Stimulated activated CD4-positive, alpha-beta T cell treated with anti-CD3 and anti-CD28 coated beads, Interleukin-15, amount 100 ng/mL, for 1 hour (primary cell): Measurements from ENCODE around the gene TP53TG5.
"Not testable (repeated sequence)": the region's sequence is repeated elsewhere in the genome, so short reads cannot be mapped to it uniquely, and the experiment has no call there.

Source experiments
- DNase-seq, 2 donors: peaks; one replicate each; pipeline ENCODE4 v3.0.0-alpha.2; 2020; ENCODE audit warnings: low read depth in 1 of 2, low spot score in 1 of 2

TP53TG5 gene

DNA sequence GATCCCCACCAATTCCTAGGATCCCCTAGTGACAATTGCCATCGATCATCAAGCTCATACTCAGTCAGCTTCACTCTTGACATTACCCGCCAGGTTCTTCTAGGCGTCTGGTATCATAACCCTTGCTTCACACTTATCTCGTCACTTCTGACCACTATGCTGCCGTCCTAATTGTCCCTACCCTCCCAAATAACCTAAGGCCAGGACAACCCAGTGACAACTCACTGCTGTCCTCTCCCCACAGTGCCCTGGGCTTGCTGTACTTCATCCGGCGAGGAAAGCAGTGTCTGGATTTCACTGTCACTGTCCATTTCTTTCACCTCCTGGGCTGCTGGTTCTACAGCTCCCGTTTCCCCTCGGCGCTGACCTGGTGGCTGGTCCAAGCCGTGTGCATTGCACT is 11.5 kb downstream of the TP53TG5 start:
- DNase-seq: no peak

DNA sequence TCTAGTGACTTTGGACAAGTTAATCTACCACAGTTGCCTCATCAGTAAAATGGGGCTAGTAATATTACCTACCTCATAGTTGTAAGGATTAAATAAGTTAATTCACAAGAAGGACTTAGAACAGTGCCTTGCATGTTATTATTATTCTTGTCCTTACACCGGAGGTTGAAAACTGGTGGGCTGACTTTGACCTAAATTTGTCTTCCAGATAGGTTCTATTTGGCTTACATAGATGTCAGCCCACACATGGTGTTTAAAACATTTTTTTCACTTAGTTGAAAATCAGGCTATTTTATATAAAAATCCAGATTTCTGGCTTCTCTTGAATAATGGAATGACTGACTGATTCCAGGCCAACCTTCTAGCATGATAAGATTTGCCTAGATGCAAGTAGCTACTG is 11.9 kb downstream of the TP53TG5 start:
- DNase-seq: no peak

DNA sequence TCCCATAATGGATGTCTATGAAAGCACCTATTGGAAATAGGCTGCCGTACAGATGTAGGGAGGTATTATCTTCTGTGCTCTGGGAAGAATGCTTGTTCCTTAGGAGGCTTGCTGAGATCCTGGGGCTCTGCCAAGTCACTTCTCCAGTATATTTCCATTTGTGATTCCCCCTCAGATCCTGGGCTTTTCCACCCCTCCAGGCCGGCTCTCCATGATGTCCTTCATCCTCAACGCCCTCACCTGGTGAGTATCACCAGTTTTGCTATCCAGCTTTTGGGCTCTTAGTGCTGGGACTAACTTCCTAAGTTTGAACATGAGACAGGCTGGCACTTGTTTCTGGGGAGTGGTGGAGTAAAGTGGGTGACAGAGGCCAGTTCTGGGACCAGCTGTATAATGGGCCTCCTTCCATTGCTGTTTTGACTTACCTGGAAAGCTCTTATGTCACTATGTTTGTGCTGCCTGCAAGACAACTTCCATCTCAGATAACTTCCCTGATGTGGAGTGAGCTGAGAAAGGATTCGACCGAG is 12.6 kb downstream of the TP53TG5 start:
- no peak for DNase-seq

DNA sequence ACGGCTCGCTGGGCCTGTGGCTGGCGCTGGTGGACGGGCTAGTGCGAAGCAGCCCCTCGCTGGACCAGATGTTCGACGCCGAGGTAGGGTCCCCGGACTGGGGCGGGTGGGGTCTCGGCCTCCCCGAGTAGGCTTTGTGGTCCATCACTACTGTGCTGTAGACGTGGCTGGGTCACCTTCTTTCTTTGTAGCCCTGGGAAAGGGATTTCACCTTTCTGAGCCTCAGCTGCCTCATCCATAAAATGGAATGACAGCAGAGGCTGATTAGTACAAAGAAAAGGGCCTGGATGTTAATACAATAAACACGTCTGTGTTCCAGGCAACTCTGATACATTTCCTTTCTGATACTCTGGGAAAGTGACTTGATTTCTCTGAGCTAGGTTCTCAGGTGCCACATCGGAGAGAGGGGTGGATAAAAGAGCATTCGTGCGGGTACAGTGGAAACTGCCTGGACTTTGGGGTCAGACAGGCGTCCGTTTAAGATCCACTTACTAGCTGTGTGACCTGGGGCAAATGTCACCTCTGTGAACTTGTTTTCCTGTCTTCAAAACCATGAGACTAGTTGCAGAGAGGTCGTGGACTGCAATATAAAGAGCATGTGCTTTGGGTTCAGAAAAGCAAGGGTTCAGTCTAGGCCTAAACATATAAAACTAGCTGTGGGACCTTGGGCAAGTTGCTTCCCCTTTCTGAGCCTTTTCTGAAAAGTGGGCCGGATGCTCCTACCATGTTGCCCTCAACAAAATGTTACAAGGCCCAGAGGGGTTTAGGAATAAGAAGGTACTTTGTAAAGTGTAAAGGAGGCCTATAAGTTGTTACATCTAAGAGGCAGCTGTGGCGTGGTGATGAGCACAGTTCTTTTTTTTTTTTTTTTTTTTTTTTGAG is 14.3 kb downstream of the TP53TG5 start:
- DNase-seq: no peak

DNA sequence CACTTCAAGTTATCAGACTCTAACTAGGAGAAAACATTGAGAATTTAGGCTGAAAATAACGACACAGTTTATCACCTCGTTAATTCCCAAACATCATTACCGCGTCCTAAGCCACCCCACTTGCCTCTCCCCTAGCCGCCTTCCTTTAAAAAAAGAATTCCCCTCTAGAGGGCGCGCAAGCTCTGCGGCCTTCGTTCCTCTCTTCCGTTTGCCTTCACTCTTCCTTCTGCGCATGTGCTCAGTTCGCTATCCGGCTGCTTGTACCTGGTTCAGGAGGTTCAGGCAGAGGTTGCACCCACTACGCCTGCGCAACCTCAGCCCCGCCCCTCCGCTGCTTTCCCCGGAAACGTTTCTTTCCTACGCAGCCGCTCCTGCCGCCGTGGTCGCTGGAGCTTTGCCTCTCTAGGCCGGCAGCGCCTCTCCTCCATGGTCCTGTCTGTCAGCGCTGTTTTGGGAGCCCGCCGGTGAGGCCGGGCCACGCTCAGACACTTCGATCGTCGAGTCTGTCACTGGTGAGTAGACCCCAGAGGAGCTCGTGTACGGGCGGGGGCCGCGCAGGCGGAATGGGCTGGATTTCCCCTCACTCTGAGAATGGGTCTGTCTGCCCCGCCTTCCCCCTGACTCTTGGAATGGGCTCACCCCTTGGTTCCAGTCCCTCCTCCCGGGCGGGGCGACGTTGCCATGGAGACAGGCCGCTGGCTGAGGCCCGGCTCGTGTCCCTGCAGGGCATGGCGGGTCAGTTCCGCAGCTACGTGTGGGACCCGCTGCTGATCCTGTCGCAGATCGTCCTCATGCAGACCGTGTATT is 15.1 kb downstream of the TP53TG5 start, which contains the start of gene SYS1:
Gene SYS1, plus strand, starts transcription at position 353 of the 807 bp plus-strand sequence. Its CDS starts 376 bp downstream, at position 729.
- DNase-seq: peak; percentile 97 to 98

DNA sequence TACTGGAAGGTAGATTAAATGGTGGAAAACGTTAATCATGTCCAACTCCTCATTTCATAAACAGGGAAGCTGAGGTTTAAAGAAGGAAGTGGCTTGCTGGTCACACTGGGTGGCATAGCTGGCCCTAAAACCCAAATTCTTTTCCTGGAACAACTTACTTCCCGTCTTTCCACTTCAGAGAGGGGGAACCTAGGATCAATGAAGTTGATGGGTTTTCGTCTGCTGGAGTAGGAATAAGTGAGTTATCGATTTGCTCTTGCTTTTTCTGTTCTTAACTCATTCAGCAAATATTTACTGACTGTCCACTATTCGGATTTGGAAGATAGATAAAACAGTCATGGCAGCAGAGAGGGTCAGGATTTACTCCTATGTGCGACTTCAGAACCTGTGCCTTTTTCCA is 16.3 kb downstream of the TP53TG5 start:
- no peak for DNase-seq

DNA sequence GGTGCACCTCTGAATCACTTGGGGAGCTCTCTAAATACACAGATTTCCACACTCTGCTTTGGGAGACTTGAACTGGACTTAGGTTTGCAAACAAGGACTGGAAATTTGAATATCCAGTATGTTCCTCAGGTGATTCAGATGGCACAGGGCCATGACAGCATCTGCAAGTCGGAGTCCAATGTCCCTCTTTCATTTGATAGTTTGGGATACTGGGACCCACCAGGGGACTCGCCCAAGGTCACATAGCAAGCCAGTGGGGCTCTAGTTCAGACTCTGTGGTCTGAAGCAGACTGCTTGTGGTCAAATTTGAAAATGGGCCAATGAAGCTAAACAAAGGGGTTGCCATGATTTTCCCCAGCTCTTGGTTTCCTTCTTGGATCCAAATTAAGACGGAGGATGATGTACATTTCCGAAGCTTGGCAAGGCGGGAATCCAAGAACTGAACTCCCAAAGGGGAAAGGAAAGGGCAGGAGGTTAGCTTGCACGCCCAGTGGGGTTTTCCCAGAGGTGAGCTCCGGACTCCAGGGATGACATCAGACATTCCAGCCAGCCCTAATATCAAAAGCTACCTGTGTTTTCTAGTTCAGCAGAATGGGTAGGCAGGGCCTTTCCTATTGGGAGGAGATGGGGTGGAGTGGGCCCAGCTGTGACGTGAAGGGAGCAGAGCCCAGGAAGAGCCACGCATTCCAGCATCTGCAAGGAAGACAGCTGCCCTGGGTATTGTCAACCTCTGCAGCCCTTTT is 18.5 kb downstream of the TP53TG5 start:
- no peak for DNase-seq

DNA sequence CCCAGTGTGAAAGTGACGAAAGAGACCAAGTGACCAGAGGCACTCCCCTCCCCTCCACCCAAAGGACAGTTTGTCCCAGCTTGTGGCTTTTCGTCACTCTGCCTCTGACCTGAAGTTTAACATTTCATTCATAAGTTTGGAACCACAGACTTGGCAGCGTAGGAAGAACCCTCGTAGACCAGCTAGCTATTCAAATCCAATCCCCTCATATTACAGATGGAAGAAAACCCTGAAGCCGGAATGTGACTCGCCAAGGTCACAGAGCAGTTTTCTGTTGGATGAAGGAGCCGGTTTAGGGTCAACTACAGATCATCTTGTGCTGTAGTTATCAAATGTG is 19.1 kb downstream of the TP53TG5 start:
- DNase-seq: no peak

DNA sequence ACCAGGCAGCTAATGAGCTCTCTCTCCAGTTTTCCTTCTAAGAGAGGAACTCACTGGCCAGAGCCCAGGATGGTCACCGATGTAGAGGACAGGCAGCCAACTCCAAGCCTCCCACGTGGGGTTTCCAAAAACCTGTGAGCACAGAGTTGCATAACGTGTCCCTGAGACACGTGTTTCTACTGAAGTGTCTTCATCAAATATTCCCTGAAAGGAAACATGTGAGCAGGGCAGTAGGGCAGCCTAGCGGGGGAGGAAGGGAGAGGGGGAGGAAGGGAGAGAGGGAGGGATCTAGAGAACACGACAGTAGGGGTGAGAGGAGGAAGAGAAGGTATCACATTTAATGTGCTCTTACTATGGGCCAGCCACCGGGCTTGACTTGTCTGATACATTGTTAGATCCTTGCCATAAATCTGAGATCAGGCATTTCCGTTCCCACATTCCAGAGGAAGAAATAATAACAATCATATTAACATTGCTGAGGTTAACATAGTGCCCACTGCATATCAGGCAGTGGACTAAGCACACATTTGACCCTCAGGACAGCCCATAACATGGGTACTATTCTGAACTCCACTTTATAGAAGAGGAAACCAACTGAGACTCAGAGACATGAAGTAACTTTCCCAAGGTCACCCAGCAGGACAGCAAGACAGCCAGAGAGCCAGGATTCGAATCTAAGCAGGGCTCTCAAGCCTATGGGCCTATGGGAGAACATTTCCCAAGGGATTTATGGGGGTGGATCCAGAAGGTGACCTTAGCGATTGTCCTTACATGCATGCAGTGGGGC is 19.6 kb downstream of the TP53TG5 start:
- no peak for DNase-seq

DNA sequence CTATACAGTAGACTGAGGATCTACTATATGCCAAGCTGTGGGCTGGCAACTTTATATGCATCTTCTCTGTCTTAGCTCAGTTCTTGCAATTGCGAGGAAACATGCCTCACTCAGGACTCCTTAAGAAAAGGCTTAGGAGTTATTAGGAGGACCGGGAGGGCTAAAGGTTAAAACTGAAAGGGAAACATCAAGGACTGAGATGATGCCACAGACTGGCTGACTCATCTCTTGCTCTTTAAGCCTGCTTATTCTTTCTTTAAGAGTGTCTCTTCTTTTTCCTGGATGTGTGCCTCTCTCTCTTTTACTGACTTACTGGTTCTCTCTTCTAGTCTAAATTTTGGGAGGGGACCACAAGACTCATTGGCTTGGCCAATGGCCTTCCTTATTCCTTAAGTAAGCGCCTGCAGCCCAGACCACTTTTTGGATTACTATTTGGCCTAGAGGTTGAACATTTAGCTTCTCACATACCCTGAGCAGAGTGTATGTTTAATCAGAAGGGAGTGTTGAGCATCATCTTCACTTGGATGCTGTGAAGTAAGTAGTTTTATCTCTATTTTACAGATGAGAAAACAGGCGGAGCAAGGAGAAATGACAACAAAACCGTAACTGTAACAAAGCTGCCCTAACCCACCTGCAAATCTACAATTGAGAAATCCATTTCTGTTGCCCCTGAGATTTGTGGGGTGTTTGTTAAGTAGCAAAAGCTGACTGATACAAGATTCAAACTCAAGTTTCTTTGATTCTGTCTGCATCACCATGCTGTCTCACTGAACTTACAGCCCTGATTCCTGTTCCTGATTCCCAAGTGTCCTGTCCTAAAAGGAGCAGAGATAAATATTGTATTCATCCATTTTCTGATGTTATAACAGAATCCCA is 22.7 kb downstream of the TP53TG5 start:
- DNase-seq: no peak

DNA sequence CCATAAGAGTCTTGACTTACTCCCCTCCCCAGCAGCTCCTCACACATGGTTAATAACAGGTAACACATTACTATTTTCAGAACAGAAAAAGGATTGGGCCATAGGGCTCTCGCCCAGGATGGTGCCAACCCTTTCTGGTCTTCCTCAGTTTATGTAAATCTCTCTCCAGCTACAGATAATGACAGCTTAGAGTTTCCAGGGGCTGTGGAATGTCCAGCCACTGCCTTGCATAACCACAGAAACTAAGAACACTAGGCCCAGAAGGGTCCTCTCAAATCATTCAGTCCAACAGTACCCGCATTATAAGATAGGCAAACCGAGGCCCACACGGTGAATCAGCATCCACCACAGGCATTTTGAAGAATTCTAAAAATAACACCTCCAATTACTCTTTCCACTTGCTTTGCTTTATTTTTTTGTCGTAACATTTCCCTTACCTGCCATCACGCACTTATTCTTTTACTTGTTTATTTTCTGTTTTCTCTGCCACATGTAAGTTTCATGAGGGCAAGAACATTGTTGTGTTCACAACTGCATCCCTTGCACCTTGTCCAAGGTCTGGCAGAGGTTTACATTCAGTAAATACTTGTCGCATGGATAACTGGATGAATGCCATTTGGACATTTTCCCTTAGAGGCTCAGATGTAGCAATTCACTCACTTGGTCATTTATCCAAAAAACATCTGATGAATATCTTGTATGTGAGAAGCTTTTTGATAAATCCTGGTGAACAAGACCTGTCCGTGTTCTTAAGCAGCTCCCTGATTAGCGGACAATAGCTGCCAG is 23.5 kb downstream of the TP53TG5 start:
- no peak for DNase-seq

DNA sequence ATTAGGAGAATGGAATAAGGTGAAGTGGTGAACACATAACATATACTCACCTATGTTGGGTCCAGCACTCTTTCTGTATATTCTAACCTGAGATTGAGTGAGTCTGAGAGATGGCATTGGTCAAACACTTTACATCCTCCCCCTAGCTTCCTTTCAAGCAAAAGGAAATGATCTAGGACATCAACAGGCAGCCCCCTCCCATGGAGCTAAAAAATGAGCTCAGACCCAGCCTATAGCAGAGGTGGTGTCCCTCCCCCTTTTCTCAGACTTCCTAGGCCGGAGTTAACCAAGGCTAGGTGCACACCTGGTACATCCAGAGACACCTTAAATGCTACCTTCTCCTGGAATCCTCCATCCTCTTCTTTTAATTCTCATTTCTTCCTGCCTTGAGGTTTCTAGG is 24.4 kb downstream of the TP53TG5 start:
- DNase-seq: no peak

DNA sequence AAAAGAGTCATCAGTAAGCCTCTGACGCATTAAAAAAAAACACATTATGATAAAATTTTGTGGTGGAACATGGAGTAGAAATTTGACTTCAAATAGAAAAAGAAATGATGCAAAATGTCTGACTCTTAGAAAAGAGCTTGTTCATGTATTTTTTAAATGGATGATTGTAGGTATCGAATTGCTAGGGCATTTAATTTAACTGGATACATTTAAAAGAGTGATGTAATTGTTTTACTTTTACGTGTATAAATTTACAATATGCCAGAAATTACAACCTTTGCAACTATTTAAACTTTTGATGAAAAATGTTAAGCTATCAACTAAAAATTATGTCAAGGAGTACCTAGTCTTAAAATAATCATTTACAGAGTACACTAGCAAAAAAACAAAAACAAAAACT is 25.4 kb downstream of the TP53TG5 start:
- no peak for DNase-seq

DNA sequence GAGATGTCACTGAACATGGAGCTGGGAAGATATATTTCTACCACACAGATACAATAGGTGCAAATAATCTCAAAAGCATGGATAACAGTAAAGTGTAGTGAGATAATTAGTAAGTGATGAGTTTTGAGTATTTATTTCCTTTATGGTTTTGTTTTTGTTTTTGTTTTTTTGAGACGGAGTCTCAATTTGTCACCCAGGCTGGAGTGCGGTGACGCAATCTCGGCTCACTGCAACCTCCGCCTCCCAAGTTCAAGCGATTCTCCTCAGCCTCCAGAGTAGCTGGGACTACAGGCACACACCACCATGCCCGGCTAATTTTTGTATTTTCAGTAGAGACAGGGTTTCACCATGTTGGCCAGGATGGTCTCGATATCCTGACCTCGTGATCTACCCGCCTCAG is 27.3 kb downstream of the TP53TG5 start:
- not testable (repeated sequence) for DNase-seq

DNA sequence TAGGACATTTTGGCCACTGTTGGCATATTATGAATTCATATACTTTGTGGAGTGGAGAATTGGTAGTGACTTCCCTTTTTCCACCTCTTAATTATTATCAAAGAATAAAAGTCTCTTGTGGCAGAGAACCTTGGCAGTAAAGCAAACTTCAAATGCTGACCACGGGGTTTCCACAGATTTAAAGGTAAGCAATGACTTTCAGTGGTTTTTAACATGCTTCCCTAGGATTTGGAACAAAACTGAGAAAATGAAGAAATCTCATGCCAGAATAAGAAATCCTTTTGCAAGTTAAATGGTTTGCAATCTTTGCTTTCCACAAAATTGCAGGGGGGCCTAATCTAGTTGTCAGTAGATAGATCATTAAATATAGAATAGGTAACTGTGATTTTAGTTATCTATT is 27.9 kb downstream of the TP53TG5 start:
- no peak for DNase-seq

DNA sequence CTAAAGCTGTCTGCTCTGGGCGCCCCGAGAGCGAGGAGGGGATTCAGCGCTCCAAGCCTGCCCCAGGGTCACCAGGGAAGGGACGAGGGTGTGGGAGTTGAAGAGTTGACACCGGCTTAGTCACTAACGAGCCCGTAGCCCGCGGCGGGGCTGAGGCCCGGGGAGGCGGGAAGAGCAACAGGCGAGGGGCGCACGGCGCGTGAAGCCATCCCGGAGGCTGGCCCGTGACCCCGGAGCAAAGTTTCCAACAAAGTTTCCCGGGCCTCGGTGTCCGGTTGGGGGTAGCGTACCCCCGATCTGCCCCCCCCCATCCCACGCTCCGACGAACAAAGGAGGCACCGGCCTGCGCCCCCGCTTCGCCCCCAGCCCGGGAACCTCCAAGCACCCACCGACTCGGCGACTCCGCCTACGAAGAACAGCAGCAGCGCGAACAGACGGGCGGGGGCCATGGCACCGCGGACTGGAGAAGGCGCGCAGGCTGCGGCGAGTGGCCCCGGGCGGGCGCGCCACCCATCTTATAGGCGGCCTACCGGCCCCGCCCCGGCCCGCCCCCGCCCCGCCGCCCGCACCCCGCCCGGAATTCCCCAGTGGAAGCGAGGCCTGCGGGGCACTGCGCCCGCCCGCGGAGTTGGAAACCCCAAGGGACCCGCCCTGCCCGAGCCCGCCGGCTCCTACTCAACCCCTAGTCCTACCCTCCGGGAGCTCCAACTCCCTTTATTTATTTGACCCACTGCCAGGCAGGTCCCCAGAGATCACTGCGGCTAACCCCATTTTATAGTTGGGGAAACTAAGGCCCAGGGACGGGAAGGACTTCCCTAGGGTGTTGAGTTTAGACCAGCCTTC is 30.0 kb downstream of the TP53TG5 start, which contains the start of gene SDC4:
Gene SDC4, minus strand, starts transcription at position 489 of the 843 bp plus-strand sequence. Its CDS starts 40 bp downstream, at position 449.
- peak; percentile 38 to 58 for DNase-seq

DNA sequence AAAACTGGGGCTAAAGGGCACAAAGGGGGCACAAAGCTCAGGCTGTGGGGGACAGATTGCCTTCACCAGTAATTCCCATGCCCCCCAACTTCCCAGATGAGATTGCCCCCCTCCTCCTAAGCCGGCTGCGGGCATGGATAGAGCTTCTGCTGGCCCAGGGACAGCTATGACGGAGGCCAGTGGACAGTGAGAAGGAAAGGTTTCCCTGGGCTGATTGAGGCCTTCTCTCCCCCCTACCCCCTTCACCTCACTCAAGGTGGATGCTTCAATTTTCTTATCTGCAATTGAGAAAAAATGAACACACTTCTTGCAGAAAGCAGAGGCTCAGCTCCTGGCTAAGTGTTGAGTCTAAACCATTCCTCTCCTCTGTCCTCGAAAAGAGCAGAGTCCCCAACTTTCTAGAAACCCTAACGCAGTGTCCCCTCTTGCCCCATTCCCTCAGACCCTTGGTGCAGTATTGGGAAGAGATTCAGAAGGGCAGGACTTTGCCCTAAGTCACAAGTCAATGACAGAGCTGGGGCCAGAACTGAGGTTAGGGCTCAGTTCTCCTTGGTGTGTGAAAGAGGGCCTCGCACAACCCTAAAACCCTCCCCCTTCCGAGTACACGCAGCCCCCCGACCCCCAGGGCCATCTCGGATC is 30.7 kb downstream of the TP53TG5 start:
- DNase-seq: no peak
